Measurements from ENCODE around the gene SLC25A42. TPM values are rescaled to one million over a fixed set of nuclear protein-coding genes. Genes with fewer than 3 reads are reported as not detected.

SLC25A42 gene
- total and polyA plus RNA-seq, 2 of the 4 experiments (the other 2 are of a cell fraction): 2.0 to 9.9 TPM

GRCh38 chr19:19057720-19058119, 6.1 kb upstream of the SLC25A42 start:
- Histone ChIP-seq H3K4me2 (ENCODE audit: low read depth, low read length) (no peak overlapping the region), H3K4me1 (ENCODE audit: control insufficient read depth, insufficient read depth, low read length) (peaks cover 4% of the 10 kb centered on the region), H3K18ac (ENCODE audit: low read depth, low read length) (no peak overlapping the region), H3K27me3 (ENCODE audit: control insufficient read depth, insufficient read depth, low read length) (no peaks in the 10 kb centered on the region), H2AK9ac (replicated peaks; ENCODE audit: low read depth, low read length, poor library complexity) (no peak overlapping the region), H3K23ac (ENCODE audit: low read depth, low read length) (no peak overlapping the region), H4K8ac (ENCODE audit: low read depth in 2 of 2, low read length in 2 of 2) (no peak overlapping the region), H3K9ac (ENCODE audit: low read depth, low read length) (no peak overlapping the region), H4K20me1 (ENCODE audit: insufficient read depth, low read length) (0 out of 2 replicates have a peak, but pooled peaks cover 6% of the 10 kb centered on the region), H2BK20ac (ENCODE audit: low read depth, low read length) (no peak overlapping the region), H3K79me1 (ENCODE audit: low read depth in 1 of 2, low read length in 2 of 2) (peaks cover 0 to 5% of the 10 kb centered on the region in 2 experiments; a peak in 1 of 4 replicates), H2BK5ac (ENCODE audit: low read depth, low read length, poor library complexity, severe bottlenecking) (no peak overlapping the region), H3K9me3 (ENCODE audit: control insufficient read depth, insufficient read depth, low read length) (no peaks in the 10 kb centered on the region), H4K5ac (ENCODE audit: low read depth, low read length) (no peak overlapping the region), H3K36me3 (ENCODE audit: control insufficient read depth, insufficient read depth, low read length) (peaks cover 44% of the 10 kb centered on the region), H2AFZ (replicated peaks; ENCODE audit: low read length, poor library complexity) (no peak overlapping the region), H3K4me3 (ENCODE audit: insufficient read depth, low read depth, low read length) (no peak overlapping the region), H3K56ac (ENCODE audit: extremely low read depth, insufficient read depth, low read length) (no peak overlapping the region), H2BK15ac (ENCODE audit: low read depth, low read length) (no peak overlapping the region), H3K14ac (replicated peaks; ENCODE audit: low read depth, low read length) (no peak overlapping the region), H3K4ac (ENCODE audit: low read depth, low read length) (no peak overlapping the region), H2AK5ac (ENCODE audit: low read depth, low read length) (no peak overlapping the region), H2BK120ac (ENCODE audit: low read depth, low read length) (no peak overlapping the region), H3K27ac (ENCODE audit: insufficient read depth, low read length) (no peak overlapping the region), H3K9me1 (ENCODE audit: insufficient read depth, low read length) (peaks cover 9% of the 10 kb centered on the region), H4K91ac (ENCODE audit: insufficient read depth, low read depth, low read length) (no peak overlapping the region)
- ATAC-seq (ENCODE audit: low read depth) (no peak), DNase-seq (no peak)
- WGBS, 2 experiments (ENCODE audit: extremely low coverage in 2 of 2, insufficient read length in 1 of 2): 94% methylated on average over 3 of the region's 7 CpGs; no CpG with 5 or more reads in 1 of the 2 experiments
- in situ Hi-C loops (cut with MboI; ENCODE audit: low sequenced_read_pairs): no loop called here
- ChIA-PET CTCF (no interaction called here), POLR2A (ENCODE audit: unreplicated experiment) (no interaction called here)
- dilution Hi-C loops (cut with HindIII; ENCODE audit: low sequenced_read_pairs, unreplicated experiment): no loop called here
- TF ChIP-seq RCOR1 (IDR thresholded peaks at IDR 0.05; ENCODE audit: insufficient replicate concordance, low read length) (no peak), POLR2A (IDR thresholded peaks at IDR 0.05; ENCODE audit: low read depth, low read length) (no peak), MAFK (IDR thresholded peaks at IDR 0.05; ENCODE audit: low read depth, low read length) (no peak), NFE2L2 (IDR thresholded peaks at IDR 0.05; ENCODE audit: low read depth, low read length) (no peak), CEBPB (IDR thresholded peaks at IDR 0.05; ENCODE audit: low read depth, low read length) (no peak), CHD1 (IDR thresholded peaks at IDR 0.05; ENCODE audit: low read depth, low read length) (no peak), ELK1 (IDR thresholded peaks at IDR 0.05; ENCODE audit: borderline replicate concordance, low read depth, low read length) (no peak), RAD21 (IDR thresholded peaks at IDR 0.05; ENCODE audit: low read length) (no peak), SMC3 (IDR thresholded peaks at IDR 0.05; ENCODE audit: low read depth, low read length) (no peak), FOS (IDR thresholded peaks at IDR 0.05; ENCODE audit: low read depth, low read length) (no peak), MXI1 (IDR thresholded peaks at IDR 0.05; ENCODE audit: borderline replicate concordance, low read depth, low read length) (no peak), BHLHE40 (IDR thresholded peaks at IDR 0.05; ENCODE audit: low read depth, low read length) (no peak), CTCF (conservative IDR thresholded peaks at IDR 0.05; ENCODE audit: low read depth, low read length) (no peak), RFX5 (IDR thresholded peaks at IDR 0.05; ENCODE audit: low read depth, low read length) (no peak), USF2 (IDR thresholded peaks at IDR 0.05; ENCODE audit: low read depth, low read length) (no peak), MAZ (IDR thresholded peaks at IDR 0.05; ENCODE audit: borderline replicate concordance, low read depth, low read length) (no peak)
- intact Hi-C loops (cut with micrococcal nuclease): no loop called here
- BruUV-seq (replicated peaks): no TSS peak
